ENCODE data around the gene DGCR6. TPM values are rescaled to one million over a fixed set of nuclear protein-coding genes. Genes with fewer than 3 reads are reported as not detected.
"Not testable (repeated sequence)": the region's sequence is repeated elsewhere in the genome, so short reads cannot be mapped to it uniquely, and the experiment has no call there.

Gene DGCR6
- total RNA-seq, 1 donor from 2014 or later = 7.9 TPM

GRCh38 chr22:18935889-18936529, 29.9 kb downstream of the DGCR6 start, which contains the start of gene PRODH:
Gene PRODH, minus strand, starts transcription at chr22:18936293. Its CDS starts 6 bp downstream, at chr22:18936287.
- H3K27me3 ChIP-seq (ENCODE audit: control insufficient read depth, insufficient read depth, low read length) = no peaks in the 10 kb centered on the region
- TF ChIP-seq, protein P1, sequence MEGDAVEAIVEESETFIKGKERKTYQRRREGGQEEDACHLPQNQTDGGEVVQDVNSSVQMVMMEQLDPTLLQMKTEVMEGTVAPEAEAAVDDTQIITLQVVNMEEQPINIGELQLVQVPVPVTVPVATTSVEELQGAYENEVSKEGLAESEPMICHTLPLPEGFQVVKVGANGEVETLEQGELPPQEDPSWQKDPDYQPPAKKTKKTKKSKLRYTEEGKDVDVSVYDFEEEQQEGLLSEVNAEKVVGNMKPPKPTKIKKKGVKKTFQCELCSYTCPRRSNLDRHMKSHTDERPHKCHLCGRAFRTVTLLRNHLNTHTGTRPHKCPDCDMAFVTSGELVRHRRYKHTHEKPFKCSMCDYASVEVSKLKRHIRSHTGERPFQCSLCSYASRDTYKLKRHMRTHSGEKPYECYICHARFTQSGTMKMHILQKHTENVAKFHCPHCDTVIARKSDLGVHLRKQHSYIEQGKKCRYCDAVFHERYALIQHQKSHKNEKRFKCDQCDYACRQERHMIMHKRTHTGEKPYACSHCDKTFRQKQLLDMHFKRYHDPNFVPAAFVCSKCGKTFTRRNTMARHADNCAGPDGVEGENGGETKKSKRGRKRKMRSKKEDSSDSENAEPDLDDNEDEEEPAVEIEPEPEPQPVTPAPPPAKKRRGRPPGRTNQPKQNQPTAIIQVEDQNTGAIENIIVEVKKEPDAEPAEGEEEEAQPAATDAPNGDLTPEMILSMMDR (IDR thresholded peaks at IDR 0.05; ENCODE audit: insufficient read depth, low read length, poor library complexity, severe bottlenecking) = no peak
- H3K36me3 ChIP-seq (ENCODE audit: control insufficient read depth, insufficient read depth, low read length) = no peaks in the 10 kb centered on the region
- no peak for DNase-seq (ENCODE audit: low read depth)
- H3K4me3 ChIP-seq (ENCODE audit: low read depth, low read length) = no peak within 1 kb of the TSS

- not testable (repeated sequence) for H3K4me3 ChIP-seq (ENCODE audit: low read depth, low read length); H3K27me3 ChIP-seq (ENCODE audit: control insufficient read depth, insufficient read depth, low read length); DNase-seq (ENCODE audit: low read depth); H3K36me3 ChIP-seq (ENCODE audit: control insufficient read depth, insufficient read depth, low read length)
Measured at GRCh38 chr22:18938691-18939090, 32.6 kb downstream of the DGCR6 start.

DNA sequence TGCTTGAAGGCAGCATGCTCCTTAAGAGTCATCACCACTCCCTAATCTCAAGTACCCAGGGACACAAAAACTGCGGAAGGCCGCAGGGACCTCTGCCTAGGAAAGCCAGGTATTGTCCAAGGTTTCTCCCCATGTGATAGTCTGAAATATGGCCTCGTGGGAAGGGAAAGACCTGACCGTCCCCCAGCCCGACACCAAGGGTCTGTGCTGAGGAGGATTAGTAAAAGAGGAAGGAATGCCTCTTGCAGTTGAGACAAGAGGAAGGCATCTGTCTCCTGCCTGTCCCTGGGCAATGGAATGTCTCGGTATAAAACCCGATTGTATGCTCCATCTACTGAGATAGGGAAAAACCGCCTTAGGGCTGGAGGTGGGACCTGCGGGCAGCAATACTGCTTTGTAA, 41.0 kb downstream of the DGCR6 start:
- H3K27me3 ChIP-seq (ENCODE audit: control insufficient read depth, insufficient read depth, low read length); H3K36me3 ChIP-seq (ENCODE audit: control insufficient read depth, insufficient read depth, low read length); H3K4me3 ChIP-seq (ENCODE audit: low read depth, low read length); DNase-seq (ENCODE audit: low read depth): not testable (repeated sequence)

- H3K27me3 ChIP-seq (ENCODE audit: control insufficient read depth, insufficient read depth, low read length) = peaks cover 4% of the 10 kb centered on the region
- no peak overlapping the region for H3K4me3 ChIP-seq (ENCODE audit: low read depth, low read length)
- no peaks in the 10 kb centered on the region for H3K36me3 ChIP-seq (ENCODE audit: control insufficient read depth, insufficient read depth, low read length)
- TF ChIP-seq, protein P1 (IDR thresholded peaks at IDR 0.05; ENCODE audit: insufficient read depth, low read length, poor library complexity, severe bottlenecking) = no peak
- no peak for DNase-seq (ENCODE audit: low read depth)
Measured at GRCh38 chr22:18947905-18948304, 41.8 kb downstream of the DGCR6 start.

DNA sequence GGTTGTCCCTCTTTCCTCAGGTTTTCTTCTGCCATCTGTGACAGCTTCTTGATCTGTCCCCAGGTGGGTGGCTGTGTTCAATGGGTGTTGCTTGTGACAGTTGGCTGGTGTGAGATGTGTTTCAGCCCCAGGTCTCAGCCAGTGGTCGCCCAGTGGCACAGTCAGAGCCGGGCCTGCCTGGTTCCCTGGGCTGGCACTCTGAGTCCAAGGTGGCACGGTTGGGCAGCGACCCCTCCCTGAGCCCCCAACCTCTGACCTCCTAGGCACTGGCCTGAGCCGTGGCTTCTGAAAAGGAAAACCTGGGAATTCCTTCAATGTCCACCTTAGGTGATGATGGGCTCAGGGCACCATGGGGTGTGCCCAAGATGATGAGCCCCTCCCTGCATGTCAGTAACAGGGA, 44.0 kb downstream of the DGCR6 start:
- H3K4me3 ChIP-seq (ENCODE audit: low read depth, low read length) = no peak overlapping the region
- peaks cover 4% of the 10 kb centered on the region for H3K27me3 ChIP-seq (ENCODE audit: control insufficient read depth, insufficient read depth, low read length)
- H3K36me3 ChIP-seq (ENCODE audit: control insufficient read depth, insufficient read depth, low read length) = no peaks in the 10 kb centered on the region
- no peak for DNase-seq (ENCODE audit: low read depth)
- TF ChIP-seq, protein P1 (IDR thresholded peaks at IDR 0.05; ENCODE audit: insufficient read depth, low read length, poor library complexity, severe bottlenecking) = no peak

DNA sequence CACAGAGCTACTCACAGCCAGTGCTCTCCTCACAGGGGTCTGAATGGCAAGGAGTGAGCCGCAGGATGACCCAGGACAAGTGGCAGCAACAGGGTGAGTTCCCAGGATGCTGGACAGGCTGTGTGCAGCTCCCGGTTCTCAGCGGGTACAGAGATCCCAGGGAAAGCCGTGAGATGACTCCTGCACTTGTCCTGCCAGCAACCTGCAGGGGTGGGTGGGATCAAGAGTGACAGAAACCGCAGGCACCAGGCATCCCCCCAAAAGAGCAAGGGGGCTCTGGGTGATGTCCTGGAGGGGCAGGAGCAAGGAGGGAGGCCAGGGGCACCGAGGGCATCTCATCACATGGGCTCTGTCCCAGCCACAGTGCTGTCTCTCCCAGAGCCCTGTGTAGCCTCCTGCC, 45.9 kb downstream of the DGCR6 start:
- TF ChIP-seq, protein P1 (IDR thresholded peaks at IDR 0.05; ENCODE audit: insufficient read depth, low read length, poor library complexity, severe bottlenecking) = no peak
- Histone ChIP-seq H3K4me3 (ENCODE audit: low read depth, low read length) (no peak overlapping the region), H3K36me3 (ENCODE audit: control insufficient read depth, insufficient read depth, low read length) (no peaks in the 10 kb centered on the region), H3K27me3 (ENCODE audit: control insufficient read depth, insufficient read depth, low read length) (peaks cover 4% of the 10 kb centered on the region)
- DNase-seq (ENCODE audit: low read depth) = no peak

- H3K36me3 ChIP-seq (ENCODE audit: control insufficient read depth, insufficient read depth, low read length); H3K4me3 ChIP-seq (ENCODE audit: low read depth, low read length); DNase-seq (ENCODE audit: low read depth); H3K27me3 ChIP-seq (ENCODE audit: control insufficient read depth, insufficient read depth, low read length): not testable (repeated sequence)
Measured at GRCh38 chr22:18953128-18953527, 47.0 kb downstream of the DGCR6 start.

Measured in kidney epithelial cell (primary cell).